OCI-M2 (cell line): Measurements from ENCODE around the gene DGAT2L6.

Source experiments
- DNase-seq: peaks from one replicate; lab custom pipeline; 2025; ENCODE audit not compliant: unreplicated experiment; lab: John Stamatoyannopoulos, UW

The DGAT2L6 gene

GRCh38 chrX:70176938-70177533 lies at the start of gene DGAT2L6:
DGAT2L6 (plus strand) TSS chrX:70177483; CDS start chrX:70177583, 100 bp downstream.
- DNase-seq = no peak

GRCh38 chrX:70128071-70128470 lies 49.2 kb upstream of the DGAT2L6 start:
- DNase-seq = no peak

GRCh38 chrX:70129816-70130215 lies 47.5 kb upstream of the DGAT2L6 start:
- no peak for DNase-seq

GRCh38 chrX:70132224-70132623 lies 45.1 kb upstream of the DGAT2L6 start:
- DNase-seq = peak; percentile 16

GRCh38 chrX:70132877-70133302 lies 44.4 kb upstream of the DGAT2L6 start:
- no peak for DNase-seq

- peak; percentile 59 for DNase-seq
Observed at GRCh38 chrX:70133303-70134115, 43.8 kb upstream of the DGAT2L6 start, which contains the start of gene IGBP1. IGBP1 (plus strand) TSS chrX:70133447; CDS start chrX:70133948, 501 bp downstream.

GRCh38 chrX:70134116-70134477 lies 43.2 kb upstream of the DGAT2L6 start:
- no peak for DNase-seq

- DNase-seq = no peak
Observed at GRCh38 chrX:70138622-70139021, 38.7 kb upstream of the DGAT2L6 start.

GRCh38 chrX:70139736-70140135 lies 37.5 kb upstream of the DGAT2L6 start:
- no peak for DNase-seq

GRCh38 chrX:70141373-70141772 lies 35.9 kb upstream of the DGAT2L6 start:
- DNase-seq = no peak

GRCh38 chrX:70166601-70167590 lies 10.4 kb upstream of the DGAT2L6 start:
- DNase-seq = no peak

GRCh38 chrX:70168238-70169188 lies 8.8 kb upstream of the DGAT2L6 start:
- no peak for DNase-seq

GRCh38 chrX:70169281-70169680 lies 8.0 kb upstream of the DGAT2L6 start:
- DNase-seq = no peak

GRCh38 chrX:70171624-70172023 lies 5.7 kb upstream of the DGAT2L6 start:
- DNase-seq = no peak

GRCh38 chrX:70172221-70172620 lies 5.1 kb upstream of the DGAT2L6 start:
- no peak for DNase-seq

GRCh38 chrX:70172964-70173363 lies 4.3 kb upstream of the DGAT2L6 start:
- no peak for DNase-seq

- DNase-seq = no peak
Observed at GRCh38 chrX:70174754-70175153, 2.5 kb upstream of the DGAT2L6 start.

- DNase-seq = no peak
Observed at GRCh38 chrX:70175338-70175737, 1.9 kb upstream of the DGAT2L6 start.

- DNase-seq = no peak
Observed at GRCh38 chrX:70183091-70183490, 5.8 kb downstream of the DGAT2L6 start.

- DNase-seq = no peak
Observed at GRCh38 chrX:70190225-70190624, 12.9 kb downstream of the DGAT2L6 start.
